HCT116 (cell line): Measurements from ENCODE around the gene CHST8. TPM values are rescaled to one million over a fixed set of nuclear protein-coding genes. Genes with fewer than 3 reads are reported as not detected.

Experiments used
- ATAC-seq: fragments of 200-7000 bp; cut with Tn5 transposase; 2 replicates; pipeline ENCODE4 v1.9.1; 2020; ENCODE audit warnings: mild to moderate bottlenecking, moderate library complexity
- BruUV-seq: library from RNA; stranded (reverse); fragments of 400-500 nt; replicated peaks from 2 replicates; lab custom pipeline; 2021; lab: Mats Ljungman, UMichigan
- CTCF ChIA-PET: fragments of 300-600 bp; sonication (Branson Sonifier 250); formaldehyde crosslinking; loops from one replicate; lab custom pipeline; 2021; ENCODE audit warnings: antibody characterized with exemption; lab: Charles Lee
- POLR2A ChIA-PET: fragments of 300-600, 350-600 bp; sonication (Branson Sonifier 250); formaldehyde crosslinking; loops from one replicate; lab custom pipeline; 2021; ENCODE audit warnings: antibody characterized with exemption; lab: Charles Lee
- RAD21 ChIA-PET, 2 experiments: fragments of 300-600 bp; sonication (Branson Sonifier 250); formaldehyde crosslinking; loops; one replicate each; lab custom pipeline; 2023; ENCODE audit warnings: low total read pairs in 2 of 2; ENCODE audit not compliant: uncharacterized antibody in 2 of 2, unreplicated experiment in 2 of 2, low non-redundant PET in 1 of 2; lab: Charles Lee
- DNase-seq: peaks from one replicate; pipeline ENCODE4 v3.0.0-alpha.2; 2010; ENCODE audit warnings: low read depth, low spot score
- H2AFZ ChIP-seq: fragments of 200-600 bp; shearing (Covaris generic), sonication (generic); 2 replicates; pipeline ENCODE4 v1.6.1; 2017; ENCODE audit warnings: low read depth, mixed run types, mixed read lengths, antibody characterized with exemption, low read length; ENCODE audit not compliant: poor library complexity, severe bottlenecking
- H3K27ac ChIP-seq: 2 replicates; pipeline ENCODE4 v1.5.1; 2012; ENCODE audit warnings: low read depth, low read length
- H3K27me3 ChIP-seq: fragments of 200-600 bp; sonication (generic); 2 replicates; pipeline ENCODE4 v1.6.1; 2016; ENCODE audit warnings: mixed run types, low read length, mixed read lengths; ENCODE audit not compliant: insufficient read depth
- H3K36me3 ChIP-seq, 2 experiments: fragments of 200-500 bp in 1 of 2; fragments of 200-600 bp in 1 of 2; sonication (Bioruptor generic) in 1 of 2; sonication (generic) in 1 of 2; 2 replicates each; pipeline versions ENCODE4 v1.5.1 to v1.6.1; 2014 to 2016; ENCODE audit warnings: low read length in 2 of 2, inconsistent platforms in 1 of 2, mixed read lengths in 1 of 2, mixed run types in 1 of 2; ENCODE audit not compliant: insufficient read depth in 2 of 2, control insufficient read depth in 1 of 2
- H3K4me1 ChIP-seq, 2 experiments: fragments of 200-600 bp in 1 of 2; sonication (generic) in 1 of 2; 2 replicates each; pipeline versions ENCODE4 v1.5.1 to v1.6.1; 2012 to 2017; ENCODE audit warnings: low read length in 2 of 2, inconsistent platforms in 1 of 2, mild to moderate bottlenecking in 1 of 2, mixed read lengths in 1 of 2, mixed run types in 1 of 2, moderate library complexity in 1 of 2; ENCODE audit not compliant: insufficient read depth in 2 of 2, control insufficient read depth in 1 of 2
- H3K4me2 ChIP-seq: fragments of 200-600 bp; sonication (generic); 2 replicates; pipeline ENCODE4 v1.6.1; 2017; ENCODE audit warnings: mixed run types, low read length, mixed read lengths
- H3K4me3 ChIP-seq, 2 experiments: fragments of 200-600 bp in 1 of 2; sonication (generic) in 1 of 2; replicated peaks in 1 of 2; 2 replicates each; pipeline ENCODE4 v1.5.1; 2011 to 2016; ENCODE audit warnings: low read length in 2 of 2, control low read depth in 1 of 2, low read depth in 1 of 2, mild to moderate bottlenecking in 1 of 2, mixed read lengths in 1 of 2, mixed run types in 1 of 2
- H3K79me2 ChIP-seq: fragments of 200-600 bp; sonication (generic); 2 replicates; pipeline ENCODE4 v1.6.1; 2017; ENCODE audit warnings: mild to moderate bottlenecking, mixed run types, low read length, moderate library complexity, mixed read lengths; ENCODE audit not compliant: insufficient read depth
- H3K9ac ChIP-seq: fragments of 200-600 bp; sonication (generic); 2 replicates; pipeline ENCODE4 v1.6.1; 2016; ENCODE audit warnings: low read length, mixed read lengths
- H3K9me2 ChIP-seq: fragments of 200-600 bp; sonication (generic), shearing (Covaris generic); 2 replicates; pipeline ENCODE4 v1.6.1; 2017; ENCODE audit warnings: mixed run types, mild to moderate bottlenecking, moderate library complexity; ENCODE audit not compliant: insufficient read depth
- H3K9me3 ChIP-seq, 2 experiments: fragments of 200-500 bp in 1 of 2; fragments of 200-600 bp in 1 of 2; sonication (Bioruptor generic) in 1 of 2; sonication (generic) in 1 of 2; 2 replicates each; pipeline ENCODE4 v1.6.1; 2014 to 2017; ENCODE audit warnings: low read length in 2 of 2, mixed read lengths in 2 of 2, inconsistent platforms in 1 of 2, low read depth in 1 of 2, mild to moderate bottlenecking in 1 of 2, mixed run types in 1 of 2, moderate library complexity in 1 of 2; ENCODE audit not compliant: control insufficient read depth in 1 of 2, insufficient read depth in 1 of 2
- H4K20me1 ChIP-seq: fragments of 200-600 bp; sonication (generic), shearing (Covaris generic); 2 replicates; pipeline ENCODE4 v1.6.1; 2017; ENCODE audit warnings: mixed run types, mild to moderate bottlenecking, moderate library complexity; ENCODE audit not compliant: insufficient read depth
- CBX3 ChIP-seq: IDR thresholded peaks from 2 replicates; pipeline ENCODE4 v1.6.1; 2012; ENCODE audit warnings: low read depth
- CEBPB ChIP-seq: IDR thresholded peaks from 2 replicates; pipeline ENCODE4 v1.6.1; 2012; ENCODE audit warnings: low read depth
- EGR1 ChIP-seq: IDR thresholded peaks from 2 replicates; pipeline ENCODE4 v1.6.1; 2012; ENCODE audit warnings: low read depth
- EZH2 ChIP-seq: fragments of 200-600 bp; sonication (generic); IDR thresholded peaks from 2 replicates; pipeline ENCODE4 v1.6.1; 2017; ENCODE audit warnings: antibody characterized with exemption, mixed run types
- EZH2phosphoT487 ChIP-seq: fragments of 200-600 bp; IDR thresholded peaks from 2 replicates; pipeline ENCODE4 v1.6.1; 2018; ENCODE audit warnings: antibody characterized with exemption, borderline replicate concordance
- FOSL1 ChIP-seq: IDR thresholded peaks from 2 replicates; pipeline ENCODE4 v1.6.1; 2012; ENCODE audit warnings: low read depth
- POLR2AphosphoS5 ChIP-seq: IDR thresholded peaks from 2 replicates; pipeline ENCODE4 v1.6.1; 2011; ENCODE audit warnings: mild to moderate bottlenecking, low read depth, low read length, moderate library complexity
- RAD21 ChIP-seq: IDR thresholded peaks from 2 replicates; pipeline ENCODE4 v1.6.1; 2012; ENCODE audit warnings: low read depth, mild to moderate bottlenecking
- SP1 ChIP-seq: IDR thresholded peaks from 2 replicates; pipeline ENCODE4 v1.6.1; 2012; ENCODE audit warnings: low read depth
- YY1 ChIP-seq: IDR thresholded peaks from 2 replicates; pipeline ENCODE4 v1.6.1; 2011; ENCODE audit warnings: low read length, low read depth, moderate library complexity, mild to moderate bottlenecking; ENCODE audit not compliant: insufficient replicate concordance; ENCODE audit errors: extremely low read depth
- ZBTB33 ChIP-seq: IDR thresholded peaks from 2 replicates; pipeline ENCODE4 v1.6.1; 2011; ENCODE audit warnings: mild to moderate bottlenecking, low read length, moderate library complexity; ENCODE audit not compliant: insufficient replicate concordance; ENCODE audit errors: extremely low read depth
- ZFX ChIP-seq: fragments of 450-650 bp; IDR thresholded peaks from 2 replicates; pipeline ENCODE4 v1.6.1; 2017
- intact Hi-C: fragments of 100-400 bp; cut with micrococcal nuclease; formaldehyde crosslinking; loops from 2 replicates; pipeline ENCODE4 v1.10.0; 2022
- total RNA-seq: library from RNA; stranded (reverse); gene quantifications from one replicate; pipeline ENCODE4 v1.2.1, GENCODE V29; 2021; ENCODE audit not compliant: unreplicated experiment
- TF ChIP-seq, protein P1 (sequence below), 3 experiments: fragments of 200-600 bp in 1 of 3; sonication (generic) in 1 of 3; IDR thresholded peaks in 2 of 3; conservative IDR thresholded peaks in 1 of 3; 2 replicates each; pipeline ENCODE4 v1.5.1; 2012 to 2017; ENCODE audit warnings: low read depth in 2 of 3, low read length in 2 of 3, antibody characterized with exemption in 1 of 3, borderline replicate concordance in 1 of 3, control low read depth in 1 of 3, mild to moderate bottlenecking in 1 of 3, mixed read lengths in 1 of 3, mixed run types in 1 of 3, moderate library complexity in 1 of 3; ENCODE audit not compliant: insufficient read depth in 1 of 3
- TF ChIP-seq, protein P2 (sequence below): IDR thresholded peaks from 2 replicates; pipeline ENCODE4 v1.6.1; 2012

Gene CHST8
- total RNA-seq, 1 experiment from 2014 or later, result not detected

DNA sequence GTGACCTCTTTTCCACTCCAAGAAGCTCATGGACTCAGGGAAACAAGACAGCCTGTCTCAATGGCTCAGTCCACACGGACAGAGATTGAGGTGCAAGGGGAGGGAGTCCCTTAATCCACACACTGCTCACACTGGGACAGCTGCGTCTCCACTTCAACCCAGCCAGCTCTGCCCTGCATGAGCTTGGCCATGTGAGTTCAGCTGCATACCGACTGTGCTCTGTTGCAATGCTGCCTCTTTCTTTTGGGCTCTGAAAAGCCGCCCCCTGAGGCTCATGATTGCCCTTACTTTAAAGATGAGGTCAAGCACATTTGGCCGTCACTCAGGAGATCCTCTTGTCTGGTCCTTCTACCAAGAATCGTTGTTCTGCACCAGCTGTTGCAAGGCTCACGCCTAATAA is 110.1 kb downstream of the CHST8 start:
- H4K20me1 ChIP-seq, result no peaks in the 10 kb centered on the region
- ChIA-PET RAD21 (no interaction called here), POLR2A (no interaction called here), CTCF (no interaction called here)
- no TSS peak for BruUV-seq
- intact Hi-C loops, result no loop called here
- H3K36me3 ChIP-seq, result no peaks in the 10 kb centered on the region
- H2AFZ ChIP-seq, result no peak overlapping the region
- H3K4me2 ChIP-seq, result no peak overlapping the region
- no peak overlapping the region for H3K4me3 ChIP-seq
- peaks cover 41% of the 10 kb centered on the region for H3K27me3 ChIP-seq
- no peak overlapping the region for H3K9ac ChIP-seq
- H3K9me3 ChIP-seq, result no peaks in the 10 kb centered on the region
- DNase-seq, result no peak
- no peaks in the 10 kb centered on the region for H3K79me2 ChIP-seq
- no peaks in the 10 kb centered on the region for H3K4me1 ChIP-seq
- ATAC-seq, result no peak
- H3K27ac ChIP-seq, result no peak overlapping the region
- no peaks in the 10 kb centered on the region for H3K9me2 ChIP-seq
- no peak for TF ChIP-seq ZBTB33
- TF ChIP-seq, protein P1, sequence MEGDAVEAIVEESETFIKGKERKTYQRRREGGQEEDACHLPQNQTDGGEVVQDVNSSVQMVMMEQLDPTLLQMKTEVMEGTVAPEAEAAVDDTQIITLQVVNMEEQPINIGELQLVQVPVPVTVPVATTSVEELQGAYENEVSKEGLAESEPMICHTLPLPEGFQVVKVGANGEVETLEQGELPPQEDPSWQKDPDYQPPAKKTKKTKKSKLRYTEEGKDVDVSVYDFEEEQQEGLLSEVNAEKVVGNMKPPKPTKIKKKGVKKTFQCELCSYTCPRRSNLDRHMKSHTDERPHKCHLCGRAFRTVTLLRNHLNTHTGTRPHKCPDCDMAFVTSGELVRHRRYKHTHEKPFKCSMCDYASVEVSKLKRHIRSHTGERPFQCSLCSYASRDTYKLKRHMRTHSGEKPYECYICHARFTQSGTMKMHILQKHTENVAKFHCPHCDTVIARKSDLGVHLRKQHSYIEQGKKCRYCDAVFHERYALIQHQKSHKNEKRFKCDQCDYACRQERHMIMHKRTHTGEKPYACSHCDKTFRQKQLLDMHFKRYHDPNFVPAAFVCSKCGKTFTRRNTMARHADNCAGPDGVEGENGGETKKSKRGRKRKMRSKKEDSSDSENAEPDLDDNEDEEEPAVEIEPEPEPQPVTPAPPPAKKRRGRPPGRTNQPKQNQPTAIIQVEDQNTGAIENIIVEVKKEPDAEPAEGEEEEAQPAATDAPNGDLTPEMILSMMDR (IDR thresholded peaks at IDR 0.05 in 2 of 3, conservative IDR thresholded peaks at IDR 0.05 in 1 of 3; ENCODE audit: borderline replicate concordance in 1 of 3, insufficient read depth in 1 of 3, low read depth in 2 of 3, low read length in 2 of 3), result no peak
- no peak for TF ChIP-seq EGR1
- TF ChIP-seq CEBPB, result no peak
- no peak for TF ChIP-seq EZH2

- Histone ChIP-seq H4K20me1 (no peaks in the 10 kb centered on the region), H3K27ac (no peak overlapping the region), H3K9me2 (no peaks in the 10 kb centered on the region), H3K36me3 (no peaks in the 10 kb centered on the region), H3K4me2 (no peak overlapping the region), H3K4me3 (no peak overlapping the region), H3K9ac (no peak overlapping the region), H3K27me3 (peaks cover 55% of the 10 kb centered on the region), H3K79me2 (no peaks in the 10 kb centered on the region), H3K4me1 (no peaks in the 10 kb centered on the region), H3K9me3 (no peaks in the 10 kb centered on the region), H2AFZ (no peak overlapping the region)
- intact Hi-C loops, result no loop called here
- ATAC-seq, result no peak
- CTCF ChIA-PET, result no interaction called here
- DNase-seq, result no peak
- RAD21 ChIA-PET, result no interaction called here
- POLR2A ChIA-PET, result no interaction called here
- BruUV-seq, result no TSS peak
- TF ChIP-seq ZFX (no peak), RAD21 (no peak), SP1 (no peak), YY1 (no peak), EZH2phosphoT487 (no peak), EZH2 (no peak), CBX3 (no peak), EGR1 (no peak), POLR2AphosphoS5 (no peak), FOSL1 (no peak), ZBTB33 (no peak)
- TF ChIP-seq, protein P2, sequence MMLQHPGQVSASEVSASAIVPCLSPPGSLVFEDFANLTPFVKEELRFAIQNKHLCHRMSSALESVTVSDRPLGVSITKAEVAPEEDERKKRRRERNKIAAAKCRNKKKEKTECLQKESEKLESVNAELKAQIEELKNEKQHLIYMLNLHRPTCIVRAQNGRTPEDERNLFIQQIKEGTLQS, result no peak
Observed at GRCh38 chr19:33734913-33735312, 113.2 kb downstream of the CHST8 start.
